ENCODE data around the gene UBAC2.
"Not testable (repeated sequence)": the region's sequence is repeated elsewhere in the genome, so short reads cannot be mapped to it uniquely, and the experiment has no call there.

The UBAC2 gene

GRCh38 chr13:99214731-99215130 lies 14.1 kb downstream of the UBAC2 start:
- DNase-seq (ENCODE audit: low spot score) = no peak

GRCh38 chr13:99215184-99215830 lies 14.7 kb downstream of the UBAC2 start:
- DNase-seq (ENCODE audit: low spot score) = no peak

DNA sequence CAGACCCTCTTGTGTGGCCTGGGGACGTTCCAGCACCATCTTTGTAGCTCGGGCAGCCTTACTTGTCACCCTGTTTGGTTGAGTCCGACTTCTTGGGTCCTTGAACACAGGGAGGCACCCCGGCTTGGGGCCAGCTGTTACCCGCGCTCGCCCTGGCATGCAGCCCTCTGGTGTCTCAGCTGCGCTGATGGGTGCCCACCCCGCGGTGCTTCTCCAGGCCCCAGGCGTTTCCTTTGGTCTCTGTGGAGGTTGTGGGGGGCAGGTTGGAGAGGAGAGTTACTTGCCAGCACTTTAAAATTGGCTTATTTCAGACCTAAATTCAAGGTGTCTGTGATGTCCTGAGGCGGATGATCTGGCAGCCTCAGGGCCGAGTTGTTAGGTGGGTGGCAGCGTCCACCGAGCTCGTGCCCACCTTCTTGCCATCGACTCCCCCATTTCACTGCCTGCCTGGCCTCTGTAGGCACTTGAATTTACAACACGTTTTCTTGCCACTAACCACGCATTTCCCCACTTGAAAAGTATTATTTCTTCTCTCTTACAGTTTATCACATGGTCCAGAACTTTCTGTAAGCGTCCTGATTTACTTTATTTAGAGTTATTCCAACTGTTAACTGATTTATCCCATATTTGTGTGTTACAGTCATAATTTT lies 16.9 kb downstream of the UBAC2 start:
- DNase-seq (ENCODE audit: low spot score) = no peak

DNA sequence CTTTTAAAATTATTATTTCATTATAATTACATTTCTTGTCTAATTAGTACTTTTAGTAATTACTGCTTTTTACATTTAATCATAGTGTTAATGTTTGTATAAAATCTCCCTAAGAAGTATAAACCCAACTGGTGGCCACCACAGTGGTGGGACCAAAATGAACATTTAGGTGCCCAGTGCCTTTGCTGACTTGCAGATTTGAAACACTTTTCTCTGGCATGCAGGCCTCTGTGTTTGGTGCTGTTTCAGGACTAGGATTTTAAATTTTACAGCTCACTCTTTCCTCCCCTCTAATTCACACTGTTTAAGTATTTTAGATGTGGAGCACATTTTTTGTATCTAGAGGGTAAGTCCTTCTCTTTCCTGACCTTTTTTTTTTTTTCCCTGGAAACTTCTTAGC lies 17.5 kb downstream of the UBAC2 start:
- no peak for DNase-seq (ENCODE audit: low spot score)

GRCh38 chr13:99218545-99218944 lies 17.9 kb downstream of the UBAC2 start:
- DNase-seq (ENCODE audit: low spot score) = no peak

DNA sequence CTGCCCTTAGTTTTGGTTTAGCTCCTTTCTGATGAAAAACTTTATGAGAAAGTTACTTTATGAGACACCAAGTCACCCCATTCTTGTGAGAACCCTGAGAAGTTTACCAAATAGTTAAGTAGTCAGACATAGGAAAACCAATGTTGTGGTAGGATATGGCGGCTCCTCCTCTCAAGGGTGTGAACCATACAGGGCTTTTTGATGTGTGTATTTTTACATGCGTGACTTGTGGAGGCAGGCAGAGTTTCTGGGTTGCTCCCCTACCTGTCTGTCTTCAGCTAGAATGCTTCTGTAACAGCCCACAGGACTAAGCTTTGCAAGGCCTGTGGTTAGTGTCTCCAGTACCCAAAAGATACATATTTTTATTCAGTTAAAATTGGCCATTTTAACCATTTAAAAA lies 18.3 kb downstream of the UBAC2 start:
- no peak for DNase-seq (ENCODE audit: low spot score)

DNA sequence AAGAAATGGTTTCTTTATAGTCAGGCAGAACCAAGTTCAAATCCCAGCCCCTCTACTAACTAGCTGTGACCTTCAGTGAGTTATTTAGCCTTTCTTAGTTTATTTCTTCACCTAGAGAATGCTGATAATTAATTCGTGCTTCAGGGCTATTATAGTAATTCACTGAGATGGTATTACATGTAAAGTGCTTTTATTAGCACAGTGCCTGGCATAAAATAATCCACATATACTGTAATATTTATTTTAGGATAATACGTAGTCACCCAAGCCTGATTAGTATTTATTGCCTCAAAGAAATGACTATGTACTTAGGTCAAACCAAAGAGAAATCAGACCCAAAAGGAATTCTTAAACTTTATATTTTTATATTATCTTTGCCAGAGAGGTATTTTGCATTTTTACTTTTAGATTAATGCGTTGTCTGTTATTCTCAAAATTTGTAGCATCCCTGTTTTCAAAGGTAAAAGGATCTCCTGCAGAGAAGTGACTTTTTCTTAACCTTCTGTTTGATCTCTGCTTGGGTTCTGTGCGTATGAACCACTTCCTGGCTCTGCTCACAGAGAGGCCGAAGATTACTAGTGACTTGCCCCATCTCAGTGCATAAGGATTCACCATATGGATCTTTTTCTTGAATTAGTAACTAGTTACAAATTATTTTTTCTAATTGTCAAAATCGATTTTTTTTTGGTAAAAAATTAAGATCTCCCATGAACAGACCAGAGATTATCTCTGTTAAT lies 19.7 kb downstream of the UBAC2 start:
- no peak for DNase-seq (ENCODE audit: low spot score)

GRCh38 chr13:99221567-99222239 lies 21.0 kb downstream of the UBAC2 start:
- no peak for DNase-seq (ENCODE audit: low spot score)

DNA sequence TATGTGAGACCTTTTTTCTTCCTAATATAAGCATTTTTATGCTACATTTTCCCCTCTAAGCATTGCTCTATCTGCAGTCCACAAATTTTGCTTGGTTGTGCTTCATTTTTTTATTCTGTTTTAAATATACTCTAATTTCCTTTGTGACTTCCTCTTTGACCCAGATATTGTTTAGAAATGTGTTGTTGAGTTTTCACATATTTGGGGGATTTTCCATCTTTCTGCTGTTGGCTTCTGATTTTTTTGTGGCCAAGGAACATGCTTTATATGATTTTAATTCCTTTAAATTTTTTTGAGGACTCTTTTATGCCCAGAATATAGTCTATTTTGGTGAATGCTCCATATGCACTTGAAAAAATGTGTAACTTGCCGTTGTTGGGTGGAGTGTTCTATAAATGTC lies 22.9 kb downstream of the UBAC2 start:
- no peak for DNase-seq (ENCODE audit: low spot score)

DNA sequence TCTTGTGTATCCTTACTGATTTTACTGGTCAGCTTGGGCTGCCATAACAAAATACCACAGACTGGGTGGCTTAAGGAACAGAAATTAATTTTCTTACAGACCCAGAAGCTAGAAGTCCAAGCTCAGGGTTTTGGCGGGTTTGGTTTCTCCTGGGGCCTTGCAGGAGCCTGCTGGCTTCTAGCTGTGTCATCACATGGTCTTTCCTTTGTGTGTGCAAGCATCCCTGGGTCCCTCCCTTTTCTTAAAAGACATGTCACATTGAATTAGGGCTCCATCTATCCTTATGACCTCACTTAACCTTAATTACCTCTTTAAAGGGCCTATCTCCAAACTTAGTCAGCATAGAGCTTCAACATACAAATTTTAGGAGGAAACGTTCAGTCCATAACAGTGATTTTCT lies 23.4 kb downstream of the UBAC2 start:
- no peak for DNase-seq (ENCODE audit: low spot score)

DNA sequence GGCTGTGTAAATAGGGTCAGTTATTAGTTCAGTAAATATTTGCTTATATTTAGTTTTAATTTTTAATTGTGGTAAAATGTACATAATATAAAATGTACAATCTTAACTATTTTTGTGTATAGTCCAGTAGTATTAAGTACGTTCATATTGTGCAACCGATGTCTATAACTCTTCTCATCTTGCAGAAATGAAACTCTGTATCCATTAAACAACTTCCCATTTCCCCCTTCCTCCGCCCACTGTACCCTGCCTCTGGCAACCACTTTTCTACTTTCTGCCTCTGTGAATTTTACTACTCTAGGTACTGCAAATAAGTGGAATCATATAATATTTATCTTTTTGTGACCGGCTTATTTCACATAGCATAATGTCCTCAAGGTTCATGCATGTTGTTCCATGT lies 24.4 kb downstream of the UBAC2 start:
- no peak for DNase-seq (ENCODE audit: low spot score)

DNA sequence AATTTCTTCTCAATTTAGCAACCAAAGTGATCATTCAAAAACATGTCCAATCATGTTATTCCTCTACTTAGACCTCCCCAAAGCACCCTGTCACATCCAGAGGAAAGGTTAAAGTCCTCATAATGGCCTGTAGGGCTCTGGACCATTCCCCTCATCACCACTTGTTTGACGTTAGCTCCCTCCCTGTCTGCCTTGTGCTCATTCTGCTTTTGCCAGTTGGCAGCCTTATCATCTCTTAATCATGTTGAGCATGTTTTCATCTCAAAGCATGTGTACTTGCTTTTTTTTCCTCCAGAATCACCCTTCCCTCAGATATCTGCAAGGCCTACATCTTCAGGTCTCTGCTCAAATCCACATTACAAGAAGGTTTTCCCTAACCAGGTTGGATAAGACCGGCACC lies 25.9 kb downstream of the UBAC2 start:
- DNase-seq (ENCODE audit: low spot score) = no peak

- no peak for DNase-seq (ENCODE audit: low spot score)
Observed at GRCh38 chr13:99227331-99227900, 26.8 kb downstream of the UBAC2 start.

DNA sequence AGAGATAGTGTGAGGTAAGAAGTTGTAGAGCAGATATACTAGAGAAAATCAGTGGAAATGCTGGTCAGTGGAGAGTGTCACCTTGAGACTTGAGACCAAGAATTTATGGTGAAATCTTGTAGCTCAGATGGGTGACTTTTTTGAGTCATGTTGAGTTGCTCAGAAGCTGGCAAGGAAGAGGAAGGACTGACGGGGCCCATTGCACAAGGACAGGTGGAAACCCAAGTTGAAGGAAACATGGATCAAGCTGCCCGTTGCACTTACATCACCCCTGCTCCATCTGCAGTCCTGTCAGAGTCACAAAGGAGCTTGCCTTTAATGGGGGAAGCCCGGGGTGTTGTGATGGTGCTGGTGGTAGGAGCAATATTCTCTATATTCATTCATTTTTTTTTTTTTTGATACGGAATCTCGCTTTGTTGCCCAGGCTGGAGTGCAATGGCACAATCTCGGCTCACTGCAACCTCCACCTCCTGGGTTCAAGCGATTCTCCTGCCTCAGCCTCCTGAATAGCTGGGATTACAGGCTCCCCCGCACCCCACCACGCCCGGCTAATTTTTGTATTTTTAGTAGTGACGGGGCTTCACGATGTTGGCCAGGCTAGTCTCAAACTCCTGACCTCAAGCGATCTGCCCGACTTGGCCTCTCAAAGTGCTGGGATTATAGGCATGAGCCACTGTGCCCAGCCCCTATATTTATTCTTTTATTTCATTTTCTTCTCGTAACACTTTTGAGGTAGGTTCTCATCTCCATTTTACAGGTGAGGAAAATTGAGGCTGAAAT lies 27.4 kb downstream of the UBAC2 start:
- no peak for DNase-seq (ENCODE audit: low spot score)

DNA sequence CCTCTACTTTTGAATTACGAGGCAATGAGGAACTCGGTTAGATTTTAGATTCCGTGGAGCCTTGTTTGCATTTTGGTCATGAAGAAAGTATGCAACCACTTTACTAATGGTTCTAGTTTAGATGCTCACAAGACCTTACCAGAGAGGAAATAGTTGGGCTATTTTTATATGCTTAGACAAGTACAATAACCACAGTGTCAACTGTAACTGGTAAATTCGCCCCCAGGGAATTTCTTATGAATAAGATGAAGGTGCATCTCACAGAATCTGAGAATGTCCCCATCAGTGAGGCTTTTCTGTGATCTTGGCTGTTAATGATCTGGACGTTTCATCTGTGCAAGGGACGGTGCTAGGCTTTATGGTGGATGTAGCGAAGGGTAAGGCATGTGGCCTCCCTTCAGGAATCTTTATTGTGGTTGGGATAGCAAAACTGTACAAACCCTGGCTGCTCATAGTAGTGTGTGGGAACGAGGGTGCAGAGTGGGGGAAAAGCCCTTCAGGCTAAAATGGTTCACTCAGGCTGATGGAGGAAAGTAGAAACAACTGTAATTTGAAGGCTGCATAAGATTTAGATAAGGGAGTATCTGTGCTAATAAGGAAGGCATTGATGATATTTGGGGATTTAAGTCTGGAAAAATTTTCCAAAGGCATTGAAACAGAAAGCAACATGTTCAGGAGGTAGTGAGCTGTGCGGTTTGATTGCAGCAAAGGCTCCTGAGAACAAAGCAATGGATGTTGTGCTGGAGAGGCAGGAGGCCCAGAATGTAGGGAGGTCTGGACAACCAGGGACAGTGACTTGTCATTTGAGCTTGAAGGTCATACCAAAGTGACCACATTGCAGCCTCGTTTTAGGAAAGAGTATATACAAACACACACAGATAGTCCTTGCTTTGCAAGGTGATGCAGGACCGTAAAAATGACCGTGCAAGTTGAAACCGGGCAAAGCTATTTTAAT lies 28.4 kb downstream of the UBAC2 start:
- no peak for DNase-seq (ENCODE audit: low spot score)

DNA sequence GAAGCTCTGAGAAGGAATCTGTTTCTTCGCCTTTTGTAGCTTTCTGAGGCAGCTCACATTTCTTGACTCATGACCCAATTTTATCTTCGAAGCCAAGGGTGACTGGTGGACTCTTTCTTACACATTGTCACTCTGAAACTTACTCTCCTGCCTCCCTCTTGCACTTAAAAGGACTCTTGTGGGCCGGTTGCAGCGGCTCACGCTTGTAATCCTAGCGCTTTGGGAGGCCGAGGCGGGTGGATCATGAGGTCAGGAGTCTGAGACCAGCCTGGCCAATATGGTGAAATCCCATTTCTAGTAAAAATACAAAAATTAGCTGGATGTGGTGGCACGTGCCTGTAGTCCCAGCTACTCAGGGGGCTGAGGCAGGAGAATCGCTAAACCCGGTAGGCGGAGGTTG lies 29.9 kb downstream of the UBAC2 start:
- not testable (repeated sequence) for DNase-seq (ENCODE audit: low spot score)

DNA sequence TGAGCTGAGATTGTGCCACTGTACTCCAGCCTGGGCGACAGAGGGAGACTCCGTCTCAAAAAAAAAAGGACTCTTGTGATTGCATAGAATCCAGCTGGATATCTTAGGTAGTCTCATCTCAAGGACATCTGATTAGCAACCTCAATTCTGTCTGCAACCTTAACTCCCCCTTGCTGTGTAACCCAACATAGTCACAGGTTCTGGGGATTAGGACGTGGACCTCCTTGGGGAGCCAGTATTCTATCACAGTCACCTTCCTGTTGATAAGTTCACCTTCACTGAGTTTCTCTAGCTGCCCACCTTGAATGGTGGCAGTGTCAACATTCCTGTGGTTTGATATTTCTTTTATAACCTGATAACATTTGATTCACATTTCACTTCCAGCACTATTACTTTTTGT lies 30.3 kb downstream of the UBAC2 start:
- DNase-seq (ENCODE audit: low spot score) = no peak

- no peak for DNase-seq (ENCODE audit: low spot score)
Observed at GRCh38 chr13:99231721-99232120, 31.1 kb downstream of the UBAC2 start.

DNA sequence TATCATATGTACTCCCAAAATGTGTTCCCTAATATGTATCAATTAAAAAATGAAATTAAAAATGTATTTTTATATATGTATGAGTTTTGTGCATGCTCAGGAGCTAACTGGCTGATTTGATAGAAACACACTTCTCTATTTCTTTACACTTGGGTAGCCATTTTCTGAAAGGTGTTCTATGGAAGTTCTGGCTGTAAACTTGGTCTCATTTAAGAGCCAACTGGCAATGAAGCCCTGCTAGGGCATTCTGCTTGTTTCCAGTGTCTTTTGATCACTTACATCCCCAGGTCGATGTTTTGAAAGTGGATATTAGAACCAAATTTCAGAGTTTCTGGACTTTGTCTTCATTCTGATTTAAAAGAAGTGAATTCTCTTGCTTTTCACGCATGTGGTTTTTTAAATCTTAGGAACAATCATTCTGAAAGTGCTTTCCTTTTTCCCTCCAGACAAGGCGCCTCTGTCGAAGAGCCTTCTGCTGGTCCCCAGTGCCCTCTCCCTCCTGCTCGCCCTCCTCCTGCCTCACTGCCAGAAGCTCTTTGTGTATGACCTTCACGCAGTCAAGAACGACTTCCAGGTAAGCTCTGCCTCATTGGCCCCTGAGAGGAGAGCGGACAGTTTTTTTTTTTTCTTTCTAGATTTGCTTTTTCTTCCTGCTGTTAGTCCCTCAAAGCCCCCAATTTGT lies 37.5 kb downstream of the UBAC2 start:
- no peak for DNase-seq (ENCODE audit: low spot score)

DNA sequence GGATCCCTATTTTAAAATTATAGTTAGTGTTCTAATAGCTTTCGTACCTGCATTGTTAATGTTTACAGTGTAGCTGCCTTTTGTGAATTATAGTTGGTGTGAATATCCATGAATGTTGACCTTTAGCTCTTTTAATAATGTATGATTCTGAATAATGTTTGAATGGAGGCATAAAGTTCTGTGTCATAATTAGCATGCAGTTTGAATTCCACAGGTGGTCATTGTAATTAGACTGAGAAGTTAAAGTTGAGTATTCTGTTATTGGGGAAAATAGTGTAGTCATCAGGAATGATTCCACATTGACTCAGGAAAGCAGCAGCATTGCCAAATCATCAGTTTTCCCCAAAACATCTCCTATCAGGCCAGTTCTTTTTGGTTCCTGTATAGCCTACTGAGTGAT lies 45.4 kb downstream of the UBAC2 start:
- DNase-seq (ENCODE audit: low spot score) = no peak
